Measurements from ENCODE around the gene RSPO1.

The RSPO1 gene

DNA sequence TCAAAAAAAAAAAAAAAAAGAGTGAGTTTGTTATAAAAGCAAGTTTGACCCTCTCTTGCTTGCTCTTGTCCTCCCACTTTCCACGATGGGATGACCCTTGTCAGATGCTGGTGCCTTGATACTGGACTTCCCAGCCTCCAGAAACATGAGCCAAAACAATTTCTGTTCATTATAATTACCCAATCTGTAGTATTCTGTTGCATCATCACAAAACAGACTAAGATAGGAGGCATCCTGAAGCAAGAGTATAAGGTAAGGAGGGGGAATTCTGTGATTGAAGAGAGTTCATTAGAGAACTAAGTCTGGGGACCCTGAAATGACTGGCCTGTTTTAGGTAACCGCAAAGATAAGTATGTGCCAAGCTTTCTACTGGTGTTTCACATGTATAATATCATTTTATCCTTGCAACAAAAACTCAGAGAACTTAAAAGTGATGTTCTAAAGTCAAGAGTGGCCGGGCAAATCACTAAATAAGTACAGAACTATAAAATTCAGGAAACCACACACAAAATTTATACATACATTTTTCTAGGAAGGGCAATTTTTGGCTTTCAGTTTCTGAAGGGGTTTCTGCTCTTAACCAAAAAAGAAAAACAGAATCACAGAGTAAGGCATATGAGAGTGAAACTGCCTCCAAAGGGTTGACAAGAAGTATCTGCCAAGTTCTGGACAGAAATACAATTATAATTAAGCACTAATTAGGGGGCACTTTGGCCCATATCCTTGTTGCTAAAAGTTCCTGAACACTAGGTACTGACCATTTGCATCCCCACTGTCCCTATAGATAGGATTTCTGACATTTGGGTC lies 64.0 kb downstream of the RSPO1 start:
- Histone ChIP-seq H2BK120ac (ENCODE audit: low read depth, low read length) (no peak overlapping the region), H4K8ac (ENCODE audit: low read depth, low read length) (no peak overlapping the region), H3K27ac (replicated peaks; ENCODE audit: low read length) (no peak overlapping the region), H3K4me3 (ENCODE audit: low read length in 2 of 2) (no peak overlapping the region), H2AFZ (ENCODE audit: low read length) (no peak overlapping the region), H2BK15ac (ENCODE audit: low read length) (no peak overlapping the region), H3K79me1 (ENCODE audit: low read depth, low read length) (no peaks in the 10 kb centered on the region), H2BK5ac (ENCODE audit: low read length) (no peak overlapping the region), H3K9me3 (replicated peaks in 1 of 2; ENCODE audit: control insufficient read depth in 2 of 2, insufficient read depth in 1 of 2, low read depth in 1 of 2, low read length in 2 of 2) (no peaks in the 10 kb centered on the region), H3K4me2 (ENCODE audit: insufficient read depth, low read length, poor library complexity, severe bottlenecking) (no peak overlapping the region), H3K4ac (ENCODE audit: low read length) (no peak overlapping the region), H4K91ac (ENCODE audit: low read depth, low read length, poor library complexity) (no peak overlapping the region), H3K18ac (ENCODE audit: low read length) (no peak overlapping the region), H3K9ac (ENCODE audit: low read depth, low read length, poor library complexity) (no peak overlapping the region), H3K4me1 (ENCODE audit: control insufficient read depth in 2 of 2, insufficient read depth in 1 of 2, low read depth in 1 of 2, low read length in 2 of 2) (no peaks in the 10 kb centered on the region), H3K23ac (ENCODE audit: low read depth, low read length, poor library complexity) (no peak overlapping the region), H2AK5ac (ENCODE audit: low read depth, low read length) (no peak overlapping the region), H3K27me3 (ENCODE audit: control insufficient read depth in 3 of 3, insufficient read depth in 3 of 3, low read depth in 1 of 3, low read length in 3 of 3) (no peaks in the 10 kb centered on the region), H3K36me3 (replicated peaks in 1 of 2; ENCODE audit: control insufficient read depth in 2 of 2, insufficient read depth in 2 of 2, low read length in 2 of 2) (peaks cover 62 to 98% of the 10 kb centered on the region in 2 donors), H2BK12ac (ENCODE audit: low read length) (no peak overlapping the region), H3K14ac (ENCODE audit: low read length) (no peak overlapping the region)
- no peak for DNase-seq (ENCODE audit: low spot score)
- whole genome bisulfite sequencing, 2 donors (ENCODE audit: extremely low coverage in 2 of 2, insufficient read length in 2 of 2, insufficient replicate concordance in 1 of 2): no CpG with 5 or more reads among the region's 3 CpGs

DNA sequence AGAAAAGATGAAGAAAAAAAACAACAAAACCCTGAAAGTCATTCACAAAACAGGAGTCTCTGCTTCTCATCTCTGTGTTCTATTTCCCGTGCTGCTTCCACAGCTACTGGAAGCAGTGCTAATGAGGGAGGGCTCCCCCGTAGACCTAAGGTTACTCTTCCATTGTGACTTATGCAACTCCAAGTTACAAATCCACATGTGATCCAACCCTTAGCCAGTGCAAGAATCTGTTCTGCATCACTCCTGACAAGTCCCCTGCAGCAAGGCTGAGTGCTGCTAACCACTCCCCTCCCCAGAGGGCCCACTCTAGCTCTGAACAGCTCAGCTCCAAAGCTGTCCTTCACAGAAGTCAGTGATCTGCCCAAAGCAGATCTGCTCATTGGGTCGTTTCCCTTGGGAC lies 67.7 kb downstream of the RSPO1 start:
- H3K79me1 ChIP-seq (ENCODE audit: low read depth, low read length): no peaks in the 10 kb centered on the region
- DNase-seq (ENCODE audit: low spot score): no peak
- H3K18ac ChIP-seq (ENCODE audit: low read length): no peak overlapping the region
- WGBS, 2 donors (ENCODE audit: extremely low coverage in 2 of 2, insufficient read length in 2 of 2, insufficient replicate concordance in 1 of 2): no CpG with 5 or more reads among the region's 3 CpGs
- H3K14ac ChIP-seq (ENCODE audit: low read length): no peak overlapping the region
- no peaks in the 10 kb centered on the region for H3K9me3 ChIP-seq (replicated peaks in 1 of 2; ENCODE audit: control insufficient read depth in 2 of 2, insufficient read depth in 1 of 2, low read depth in 1 of 2, low read length in 2 of 2)
- H3K4ac ChIP-seq (ENCODE audit: low read length): no peak overlapping the region
- H3K27me3 ChIP-seq (ENCODE audit: control insufficient read depth in 3 of 3, insufficient read depth in 3 of 3, low read depth in 1 of 3, low read length in 3 of 3): no peaks in the 10 kb centered on the region
- no peak overlapping the region for H2BK12ac ChIP-seq (ENCODE audit: low read length)
- H2BK120ac ChIP-seq (ENCODE audit: low read depth, low read length): no peak overlapping the region
- H3K9ac ChIP-seq (ENCODE audit: low read depth, low read length, poor library complexity): no peak overlapping the region
- no peak overlapping the region for H2AFZ ChIP-seq (ENCODE audit: low read length)
- H4K91ac ChIP-seq (ENCODE audit: low read depth, low read length, poor library complexity): no peak overlapping the region
- H3K27ac ChIP-seq (replicated peaks; ENCODE audit: low read length): no peak overlapping the region
- no peak overlapping the region for H4K8ac ChIP-seq (ENCODE audit: low read depth, low read length)
- no peak overlapping the region for H2BK5ac ChIP-seq (ENCODE audit: low read length)
- H3K4me1 ChIP-seq (ENCODE audit: control insufficient read depth in 2 of 2, insufficient read depth in 1 of 2, low read depth in 1 of 2, low read length in 2 of 2): no peaks in the 10 kb centered on the region
- H3K36me3 ChIP-seq (replicated peaks in 1 of 2; ENCODE audit: control insufficient read depth in 2 of 2, insufficient read depth in 2 of 2, low read length in 2 of 2): peaks cover 48 to 92% of the 10 kb centered on the region in 2 donors
- no peak overlapping the region for H2BK15ac ChIP-seq (ENCODE audit: low read length)
- H2AK5ac ChIP-seq (ENCODE audit: low read depth, low read length): no peak overlapping the region
- H3K4me2 ChIP-seq (ENCODE audit: insufficient read depth, low read length, poor library complexity, severe bottlenecking): no peak overlapping the region
- no peak overlapping the region for H3K4me3 ChIP-seq (ENCODE audit: low read length in 2 of 2)
- no peak overlapping the region for H3K23ac ChIP-seq (ENCODE audit: low read depth, low read length, poor library complexity)

DNA sequence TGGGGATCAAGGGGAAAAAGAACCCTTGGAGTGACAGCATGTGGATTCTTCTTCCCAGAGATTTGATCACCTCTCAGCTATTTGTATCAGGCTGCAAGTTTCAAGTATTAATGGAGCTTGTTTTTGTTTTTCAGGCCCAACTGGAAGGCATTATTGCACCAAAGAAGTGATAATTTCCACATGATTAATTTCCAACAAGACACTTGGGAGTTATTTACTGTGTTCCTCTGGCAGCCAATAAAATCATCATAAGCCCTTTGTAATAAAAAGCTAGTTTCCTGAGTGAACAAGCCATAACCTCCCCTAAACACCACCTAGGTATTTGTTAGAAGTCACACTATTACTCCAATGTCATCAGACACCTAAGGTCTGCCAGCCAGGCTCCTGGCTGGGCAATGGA lies 69.8 kb downstream of the RSPO1 start:
- no peak overlapping the region for H3K4me3 ChIP-seq (ENCODE audit: low read length in 2 of 2)
- no peak overlapping the region for H2AK5ac ChIP-seq (ENCODE audit: low read depth, low read length)
- peaks cover 50 to 83% of the 10 kb centered on the region in 2 donors for H3K36me3 ChIP-seq (replicated peaks in 1 of 2; ENCODE audit: control insufficient read depth in 2 of 2, insufficient read depth in 2 of 2, low read length in 2 of 2)

DNA sequence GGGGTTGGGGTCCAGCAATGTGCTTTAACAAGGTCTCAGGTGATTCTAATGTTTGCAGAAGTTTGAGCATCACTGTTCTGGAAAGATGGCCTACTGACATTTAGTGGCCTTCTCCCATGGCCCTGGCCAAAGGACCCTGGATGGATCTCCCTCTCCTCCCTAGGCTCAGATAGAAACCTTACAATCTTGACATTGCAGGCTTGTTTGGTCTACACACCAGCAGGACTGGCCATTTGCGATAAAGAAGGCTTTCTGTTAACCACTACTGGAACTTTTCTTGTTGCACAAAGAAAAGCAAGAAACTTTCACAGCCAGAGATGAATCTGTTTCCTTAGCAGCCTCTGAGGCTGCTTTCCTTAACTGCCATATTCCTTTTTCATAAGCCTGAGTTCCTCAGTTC lies 71.7 kb downstream of the RSPO1 start:
- Histone ChIP-seq H3K14ac (ENCODE audit: low read length) (no peak overlapping the region), H3K9me3 (replicated peaks in 1 of 2; ENCODE audit: control insufficient read depth in 2 of 2, insufficient read depth in 1 of 2, low read depth in 1 of 2, low read length in 2 of 2) (no peaks in the 10 kb centered on the region), H3K18ac (ENCODE audit: low read length) (no peak overlapping the region), H2BK120ac (ENCODE audit: low read depth, low read length) (no peak overlapping the region), H3K9ac (ENCODE audit: low read depth, low read length, poor library complexity) (no peak overlapping the region), H3K23ac (ENCODE audit: low read depth, low read length, poor library complexity) (no peak overlapping the region), H3K36me3 (replicated peaks in 1 of 2; ENCODE audit: control insufficient read depth in 2 of 2, insufficient read depth in 2 of 2, low read length in 2 of 2) (peaks cover 41 to 71% of the 10 kb centered on the region in 2 donors), H2AFZ (ENCODE audit: low read length) (no peak overlapping the region), H3K4ac (ENCODE audit: low read length) (no peak overlapping the region), H2BK15ac (ENCODE audit: low read length) (no peak overlapping the region), H3K4me1 (ENCODE audit: control insufficient read depth in 2 of 2, insufficient read depth in 1 of 2, low read depth in 1 of 2, low read length in 2 of 2) (no peaks in the 10 kb centered on the region), H3K27ac (replicated peaks; ENCODE audit: low read length) (no peak overlapping the region), H4K91ac (ENCODE audit: low read depth, low read length, poor library complexity) (no peak overlapping the region), H2BK5ac (ENCODE audit: low read length) (no peak overlapping the region), H4K8ac (ENCODE audit: low read depth, low read length) (no peak overlapping the region), H3K4me2 (ENCODE audit: insufficient read depth, low read length, poor library complexity, severe bottlenecking) (no peak overlapping the region), H3K79me1 (ENCODE audit: low read depth, low read length) (peaks cover 3% of the 10 kb centered on the region), H2BK12ac (ENCODE audit: low read length) (no peak overlapping the region), H3K4me3 (ENCODE audit: low read length in 2 of 2) (no peak overlapping the region), H3K27me3 (ENCODE audit: control insufficient read depth in 3 of 3, insufficient read depth in 3 of 3, low read depth in 1 of 3, low read length in 3 of 3) (no peaks in the 10 kb centered on the region), H2AK5ac (ENCODE audit: low read depth, low read length) (no peak overlapping the region)
- WGBS, 2 donors (ENCODE audit: extremely low coverage in 2 of 2, insufficient read length in 2 of 2, insufficient replicate concordance in 1 of 2): no CpG with 5 or more reads among the region's 1 CpG
- DNase-seq (ENCODE audit: low spot score): no peak

More for the DNA sequence above, 69.8 kb downstream of the RSPO1 start:
- no peak overlapping the region for H4K91ac ChIP-seq (ENCODE audit: low read depth, low read length, poor library complexity)
- H2BK15ac ChIP-seq (ENCODE audit: low read length): no peak overlapping the region
- no peak overlapping the region for H2BK5ac ChIP-seq (ENCODE audit: low read length)
- no peaks in the 10 kb centered on the region for H3K79me1 ChIP-seq (ENCODE audit: low read depth, low read length)
- no peak overlapping the region for H3K18ac ChIP-seq (ENCODE audit: low read length)
- no peak overlapping the region for H2BK12ac ChIP-seq (ENCODE audit: low read length)
- no peaks in the 10 kb centered on the region for H3K9me3 ChIP-seq (replicated peaks in 1 of 2; ENCODE audit: control insufficient read depth in 2 of 2, insufficient read depth in 1 of 2, low read depth in 1 of 2, low read length in 2 of 2)
- H2AFZ ChIP-seq (ENCODE audit: low read length): no peak overlapping the region
- no peak overlapping the region for H3K23ac ChIP-seq (ENCODE audit: low read depth, low read length, poor library complexity)
- H4K8ac ChIP-seq (ENCODE audit: low read depth, low read length): no peak overlapping the region
- no peak overlapping the region for H3K27ac ChIP-seq (replicated peaks; ENCODE audit: low read length)
- DNase-seq (ENCODE audit: low spot score): no peak
- no peaks in the 10 kb centered on the region for H3K4me1 ChIP-seq (ENCODE audit: control insufficient read depth in 2 of 2, insufficient read depth in 1 of 2, low read depth in 1 of 2, low read length in 2 of 2)
- no peak overlapping the region for H3K9ac ChIP-seq (ENCODE audit: low read depth, low read length, poor library complexity)
- no peak overlapping the region for H3K4me2 ChIP-seq (ENCODE audit: insufficient read depth, low read length, poor library complexity, severe bottlenecking)
- no peak overlapping the region for H3K14ac ChIP-seq (ENCODE audit: low read length)
- H3K4ac ChIP-seq (ENCODE audit: low read length): no peak overlapping the region
- no peaks in the 10 kb centered on the region for H3K27me3 ChIP-seq (ENCODE audit: control insufficient read depth in 3 of 3, insufficient read depth in 3 of 3, low read depth in 1 of 3, low read length in 3 of 3)
- no peak overlapping the region for H2BK120ac ChIP-seq (ENCODE audit: low read depth, low read length)
